MCF 10A (cell line): ENCODE data around the gene NUP210L. TPM values are rescaled to one million over a fixed set of nuclear protein-coding genes. Genes with fewer than 3 reads are reported as not detected.

Source experiments
- BruUV-seq: library from RNA; stranded (reverse); fragments of 400-500 nt; replicated peaks from 2 replicates; lab custom pipeline; 2021; lab: Mats Ljungman, UMichigan
- CTCF ChIA-PET: fragments of 300-600 bp; sonication (Branson Sonifier 250); formaldehyde crosslinking; extraction: SDS; loops from one replicate; lab custom pipeline; 2021; ENCODE audit warnings: antibody characterized with exemption, inconsistent platforms; lab: Yijun Ruan, JAX
- POLR2A ChIA-PET: fragments of 300-600, 350-650 bp; sonication (Branson Sonifier 250); formaldehyde crosslinking; extraction: SDS; loops from one replicate; lab custom pipeline; 2020; ENCODE audit warnings: antibody characterized with exemption, inconsistent platforms; lab: Yijun Ruan, JAX
- DNase-seq: peaks from one replicate; pipeline ENCODE4 v3.0.0-alpha.2; 2018; ENCODE audit not compliant: unreplicated experiment
- H3K27ac Mint-ChIP-seq: one replicate; pipeline ENCODE4 v1.8.0; 2022; ENCODE audit warnings: mild to moderate bottlenecking, low read depth, mixed read lengths; ENCODE audit not compliant: unreplicated experiment
- H3K27me3 Mint-ChIP-seq: one replicate; pipeline ENCODE4 v1.8.0; 2022; ENCODE audit warnings: mixed read lengths; ENCODE audit not compliant: insufficient read depth, unreplicated experiment
- H3K36me3 Mint-ChIP-seq: one replicate; pipeline ENCODE4 v1.8.0; 2022; ENCODE audit warnings: mild to moderate bottlenecking, moderate library complexity, mixed read lengths; ENCODE audit not compliant: insufficient read depth, unreplicated experiment
- H3K4me1 Mint-ChIP-seq: one replicate; pipeline ENCODE4 v1.8.0; 2022; ENCODE audit warnings: mixed read lengths; ENCODE audit not compliant: insufficient read depth, unreplicated experiment
- H3K4me3 Mint-ChIP-seq: one replicate; pipeline ENCODE4 v1.8.0; 2022; ENCODE audit warnings: mild to moderate bottlenecking, moderate library complexity, mixed read lengths; ENCODE audit not compliant: unreplicated experiment
- H3K9me3 Mint-ChIP-seq: one replicate; pipeline ENCODE4 v1.8.0; 2022; ENCODE audit warnings: mixed read lengths; ENCODE audit not compliant: unreplicated experiment
- CTCF ChIP-seq: fragments of 200-600 bp; IDR thresholded peaks from one replicate; pipeline ENCODE4 v1.8.0; 2022; ENCODE audit warnings: antibody characterized with exemption, mild to moderate bottlenecking; ENCODE audit not compliant: unreplicated experiment
- intact Hi-C: fragments of 100-400 bp; cut with micrococcal nuclease; formaldehyde crosslinking; loops from 2 replicates; pipeline ENCODE4 v1.14.1; 2022
- total RNA-seq: library from RNA; stranded (reverse); gene quantifications from 2 replicates; pipeline ENCODE4 v1.2.3, GENCODE V29; 2022

Gene NUP210L
- total RNA-seq, 1 experiment from 2014 or later: 0.05 TPM

GRCh38 chr1:153954826-153955225, 200.0 kb downstream of the NUP210L start:
- no peak for TF ChIP-seq CTCF
- POLR2A ChIA-PET: interaction anchor here (1.1 to 16.7 kb wide), 3 partner anchors 3 to 22 kb away, joined by 3 to 430 read pairs (median 430); partner anchors contain the start of genes CREB3L4, CRTC2, DENND4B and JTB
- Mint-ChIP-seq H3K27ac (no peak overlapping the region), H3K9me3 (no peaks in the 10 kb centered on the region), H3K4me3 (no peak overlapping the region), H3K4me1 (peaks cover 39% of the 10 kb centered on the region), H3K36me3 (peaks cover 57% of the 10 kb centered on the region), H3K27me3 (no peaks in the 10 kb centered on the region)
- CTCF ChIA-PET: interaction anchor here (0.6 to 2.6 kb wide), 4 partner anchors 13 to 1692 kb away, joined by 3 to 14 read pairs (median 3); partner anchors contain the start of gene CREB3L4
- BruUV-seq: no TSS peak
- intact Hi-C loops: no loop called here
- no peak for DNase-seq

- Mint-ChIP-seq H3K9me3 (no peaks in the 10 kb centered on the region), H3K4me3 (no peak overlapping the region), H3K27me3 (no peaks in the 10 kb centered on the region), H3K4me1 (peaks cover 30% of the 10 kb centered on the region), H3K27ac (no peak overlapping the region), H3K36me3 (peaks cover 54% of the 10 kb centered on the region)
- POLR2A ChIA-PET: interaction anchor here (1.0 to 16.7 kb wide), 5 partner anchors 2 to 30 kb away, joined by 3 to 430 read pairs (median 6); partner anchors contain the start of genes CREB3L4, CRTC2, DENND4B and GATAD2B
- no TSS peak for BruUV-seq
- CTCF ChIA-PET: interaction anchor here (0.6 to 1.4 kb wide), 4 partner anchors 32 to 157 kb away, joined by 3 to 8 read pairs (median 4); partner anchors contain the start of gene RAB13
- TF ChIP-seq CTCF: no peak
- intact Hi-C loops: no loop called here
- no peak for DNase-seq
These were observed 201.0 kb downstream of the NUP210L start for GRCh38 chr1:153953859-153954365.

- POLR2A ChIA-PET: interaction anchor here (16.7 kb wide), 1 partner anchor 10 kb away, joined by 430 read pairs; the partner anchor contains the start of genes CREB3L4, CRTC2 and SLC39A1
- H3K27me3 Mint-ChIP-seq: no peaks in the 10 kb centered on the region
- no peak for TF ChIP-seq CTCF
- peaks cover 52% of the 10 kb centered on the region for H3K36me3 Mint-ChIP-seq
- no TSS peak for BruUV-seq
- peaks cover 19% of the 10 kb centered on the region for H3K4me1 Mint-ChIP-seq
- DNase-seq: peak; percentile 47
- CTCF ChIA-PET: no interaction called here
- H3K9me3 Mint-ChIP-seq: no peaks in the 10 kb centered on the region
- no peak overlapping the region for H3K27ac Mint-ChIP-seq
- no peak overlapping the region for H3K4me3 Mint-ChIP-seq
- intact Hi-C loops: no loop called here
These were observed 203.1 kb downstream of the NUP210L start for GRCh38 chr1:153951801-153952200.

GRCh38 chr1:153951183-153951582, 203.7 kb downstream of the NUP210L start:
- Mint-ChIP-seq H3K4me1 (peaks cover 16% of the 10 kb centered on the region), H3K27me3 (no peaks in the 10 kb centered on the region), H3K27ac (no peak overlapping the region), H3K36me3 (peaks cover 52% of the 10 kb centered on the region), H3K9me3 (no peaks in the 10 kb centered on the region), H3K4me3 (no peak overlapping the region)
- BruUV-seq: no TSS peak
- intact Hi-C loops: no loop called here
- POLR2A ChIA-PET: interaction anchor here (16.7 kb wide), 1 partner anchor 11 kb away, joined by 430 read pairs; the partner anchor contains the start of genes CREB3L4, CRTC2 and SLC39A1
- TF ChIP-seq CTCF: no peak
- CTCF ChIA-PET: interaction anchor here (1.1 kb wide), 1 partner anchor 17 kb away, joined by 3 read pairs; the partner anchor contains the start of gene CREB3L4
- no peak for DNase-seq
